Parathyroid adenoma (tissue), 2 donors: ENCODE data around the gene NOS1AP.

Source experiments
- H2AFZ ChIP-seq: fragments of 300-600 bp; sonication (generic); one replicate; pipeline ENCODE4 v1.7.0; 2017; ENCODE audit warnings: antibody characterized with exemption, mild to moderate bottlenecking
- H3K27ac ChIP-seq: fragments of 300-600 bp; sonication (generic); one replicate; pipeline ENCODE4 v1.7.0; 2017
- H3K27me3 ChIP-seq: fragments of 300-600 bp; sonication (generic); one replicate; pipeline ENCODE4 v1.7.0; 2017; ENCODE audit warnings: low read length; ENCODE audit not compliant: control insufficient read depth, insufficient read depth
- H3K36me3 ChIP-seq: fragments of 300-600 bp; sonication (generic); one replicate; pipeline ENCODE4 v1.7.0; 2017; ENCODE audit warnings: low read length; ENCODE audit not compliant: control insufficient read depth, insufficient read depth
- H3K4me1 ChIP-seq: fragments of 300-600 bp; sonication (generic); one replicate; pipeline ENCODE4 v1.7.0; 2017; ENCODE audit warnings: control low read depth
- H3K4me2 ChIP-seq: fragments of 300-600 bp; sonication (generic); one replicate; pipeline ENCODE4 v1.7.0; 2017; ENCODE audit warnings: low read length
- H3K4me3 ChIP-seq: fragments of 300-600 bp; sonication (generic); one replicate; pipeline ENCODE4 v1.7.0; 2017; ENCODE audit warnings: low read depth, low read length
- H3K79me2 ChIP-seq: fragments of 300-600 bp; sonication (generic); one replicate; pipeline ENCODE4 v1.7.0; 2017; ENCODE audit warnings: control low read depth
- H3K9ac ChIP-seq: fragments of 300-600 bp; sonication (generic); one replicate; pipeline ENCODE4 v1.7.0; 2017; ENCODE audit warnings: mild to moderate bottlenecking
- H3K9me3 ChIP-seq: fragments of 300-600 bp; sonication (generic); one replicate; pipeline ENCODE4 v1.7.0; 2017; ENCODE audit warnings: low read length; ENCODE audit not compliant: control insufficient read depth
- TF ChIP-seq, protein P1 (sequence below): fragments of 300-600 bp; sonication (generic); IDR thresholded peaks from one replicate; pipeline ENCODE4 v1.7.0; 2017; ENCODE audit warnings: antibody characterized with exemption, mild to moderate bottlenecking
- donor health status: primary hyperparathyroidism.

Gene NOS1AP

DNA sequence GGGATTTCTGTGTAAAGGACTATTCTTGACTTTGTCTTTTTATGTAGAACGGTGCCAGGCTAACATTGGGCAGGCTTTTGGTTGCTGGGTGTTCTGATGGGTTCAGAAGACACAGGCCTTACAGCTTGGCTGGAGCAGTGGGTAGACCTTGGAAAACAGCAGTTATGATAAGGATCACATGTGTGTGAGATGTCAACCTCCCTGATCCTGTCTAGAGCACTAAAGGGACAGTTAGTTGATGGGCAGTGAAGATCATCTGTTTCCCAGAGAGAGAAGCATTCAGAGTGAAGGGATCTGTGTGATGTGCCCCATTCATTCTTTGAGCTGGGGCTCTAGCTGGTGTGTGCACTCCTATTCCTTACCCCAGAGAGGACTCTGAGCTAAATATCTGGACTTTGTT lies 88.0 kb downstream of the NOS1AP start:
- no peak overlapping the region for H3K9ac ChIP-seq
- H3K36me3 ChIP-seq, result no peaks in the 10 kb centered on the region
- TF ChIP-seq, protein P1, sequence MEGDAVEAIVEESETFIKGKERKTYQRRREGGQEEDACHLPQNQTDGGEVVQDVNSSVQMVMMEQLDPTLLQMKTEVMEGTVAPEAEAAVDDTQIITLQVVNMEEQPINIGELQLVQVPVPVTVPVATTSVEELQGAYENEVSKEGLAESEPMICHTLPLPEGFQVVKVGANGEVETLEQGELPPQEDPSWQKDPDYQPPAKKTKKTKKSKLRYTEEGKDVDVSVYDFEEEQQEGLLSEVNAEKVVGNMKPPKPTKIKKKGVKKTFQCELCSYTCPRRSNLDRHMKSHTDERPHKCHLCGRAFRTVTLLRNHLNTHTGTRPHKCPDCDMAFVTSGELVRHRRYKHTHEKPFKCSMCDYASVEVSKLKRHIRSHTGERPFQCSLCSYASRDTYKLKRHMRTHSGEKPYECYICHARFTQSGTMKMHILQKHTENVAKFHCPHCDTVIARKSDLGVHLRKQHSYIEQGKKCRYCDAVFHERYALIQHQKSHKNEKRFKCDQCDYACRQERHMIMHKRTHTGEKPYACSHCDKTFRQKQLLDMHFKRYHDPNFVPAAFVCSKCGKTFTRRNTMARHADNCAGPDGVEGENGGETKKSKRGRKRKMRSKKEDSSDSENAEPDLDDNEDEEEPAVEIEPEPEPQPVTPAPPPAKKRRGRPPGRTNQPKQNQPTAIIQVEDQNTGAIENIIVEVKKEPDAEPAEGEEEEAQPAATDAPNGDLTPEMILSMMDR, result no peak
- H3K9me3 ChIP-seq, result no peaks in the 10 kb centered on the region
- H3K4me1 ChIP-seq, result peaks cover under 1% of the 10 kb centered on the region
- no peak overlapping the region for H2AFZ ChIP-seq
- H3K27ac ChIP-seq, result no peak overlapping the region
- no peak overlapping the region for H3K4me3 ChIP-seq
- no peak overlapping the region for H3K4me2 ChIP-seq
- H3K27me3 ChIP-seq, result no peaks in the 10 kb centered on the region
- no peaks in the 10 kb centered on the region for H3K79me2 ChIP-seq

DNA sequence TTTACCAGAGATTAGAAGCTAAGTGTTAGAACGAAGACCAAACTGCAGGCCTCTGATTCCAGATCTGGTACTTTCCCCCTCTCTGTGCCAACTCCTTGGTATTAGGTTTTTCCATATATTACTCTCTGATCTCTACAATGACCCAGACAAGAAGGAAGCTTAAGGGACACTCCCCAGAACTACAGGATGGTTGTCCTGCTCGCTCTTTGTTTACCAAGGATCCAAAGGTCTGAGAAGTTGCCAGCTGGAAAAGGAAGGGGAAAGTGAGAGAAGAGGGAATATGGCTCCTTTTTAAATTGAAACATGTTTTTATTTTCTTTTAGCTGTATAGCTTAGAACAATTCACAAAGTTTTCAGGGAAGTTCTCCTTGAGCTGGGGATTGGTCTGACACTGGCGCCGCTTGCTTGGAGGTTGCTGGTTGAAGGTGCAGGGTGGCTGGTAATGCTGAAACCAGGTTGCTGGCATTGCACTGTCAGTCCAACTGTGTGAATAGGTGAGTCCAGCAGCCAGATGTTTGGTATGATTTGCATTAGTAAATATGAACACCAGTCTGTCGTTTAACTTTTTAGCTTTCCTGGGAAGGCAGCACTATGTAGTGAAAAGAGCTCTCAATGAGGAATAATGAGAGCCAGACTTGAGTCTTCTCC lies 89.3 kb downstream of the NOS1AP start:
- H3K27me3 ChIP-seq, result no peaks in the 10 kb centered on the region
- H3K9me3 ChIP-seq, result no peaks in the 10 kb centered on the region
- no peaks in the 10 kb centered on the region for H3K4me1 ChIP-seq
- no peak overlapping the region for H3K4me3 ChIP-seq
- H3K4me2 ChIP-seq, result no peak overlapping the region
- H3K36me3 ChIP-seq, result no peaks in the 10 kb centered on the region
- TF ChIP-seq, protein P1, result no peak
- no peaks in the 10 kb centered on the region for H3K79me2 ChIP-seq
- H3K27ac ChIP-seq, result no peak overlapping the region
- no peak overlapping the region for H3K9ac ChIP-seq
- no peak overlapping the region for H2AFZ ChIP-seq

DNA sequence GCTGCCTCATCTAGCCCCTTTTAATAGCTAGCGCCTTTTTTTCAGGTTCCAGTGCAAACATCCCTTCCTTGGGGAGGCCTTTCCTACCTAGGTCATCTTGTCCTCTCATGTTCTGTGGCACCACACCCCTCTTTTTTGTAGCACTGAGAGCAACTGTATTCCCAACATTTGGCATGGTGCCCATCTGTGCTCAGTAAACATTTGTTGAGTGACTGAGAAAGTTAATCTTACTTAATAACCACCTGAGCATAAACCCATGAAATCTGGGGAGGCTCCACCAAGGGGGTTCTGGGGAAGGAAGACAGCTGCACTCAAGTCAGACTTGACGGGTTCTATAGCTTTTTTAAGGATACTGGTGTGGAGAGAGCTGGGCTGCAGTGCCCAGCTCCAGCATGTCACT lies 90.0 kb downstream of the NOS1AP start:
- no peak overlapping the region for H2AFZ ChIP-seq
- H3K4me1 ChIP-seq, result no peaks in the 10 kb centered on the region
- no peak overlapping the region for H3K4me3 ChIP-seq
- H3K79me2 ChIP-seq, result no peaks in the 10 kb centered on the region
- no peak overlapping the region for H3K9ac ChIP-seq
- no peak overlapping the region for H3K4me2 ChIP-seq
- no peaks in the 10 kb centered on the region for H3K9me3 ChIP-seq
- no peak overlapping the region for H3K27ac ChIP-seq
- H3K27me3 ChIP-seq, result no peaks in the 10 kb centered on the region
- TF ChIP-seq, protein P1, result no peak
- H3K36me3 ChIP-seq, result no peaks in the 10 kb centered on the region

DNA sequence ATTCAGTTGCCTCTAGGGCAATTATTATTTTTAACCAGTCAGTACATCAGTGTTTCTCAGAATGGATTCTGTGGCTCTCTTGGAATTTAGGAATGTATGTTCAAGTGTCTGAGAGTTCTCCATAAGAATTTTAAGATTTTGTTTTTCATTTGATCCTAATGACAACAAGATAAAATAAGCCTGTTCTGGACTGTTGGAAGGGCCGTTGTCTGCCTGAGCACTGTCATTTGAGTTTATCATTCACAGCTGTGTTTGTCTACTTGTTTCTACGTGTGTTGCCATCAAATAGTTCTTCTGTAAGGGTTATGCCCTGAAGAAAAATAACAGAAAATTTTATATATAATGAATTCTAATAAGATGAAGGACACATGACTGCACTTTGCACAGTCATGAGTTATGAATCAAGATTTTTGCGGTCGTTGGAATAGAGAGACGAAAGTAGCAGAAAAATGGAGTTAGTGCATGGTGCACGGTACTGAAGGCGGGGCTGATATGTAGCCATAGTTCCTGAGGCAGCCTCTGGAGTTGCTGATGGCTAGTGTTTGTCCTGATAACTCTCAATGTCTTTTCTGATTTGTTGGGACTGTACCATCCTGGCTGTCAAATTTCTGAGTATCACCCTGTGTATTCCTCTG lies 92.5 kb downstream of the NOS1AP start:
- H3K36me3 ChIP-seq, result no peaks in the 10 kb centered on the region
- no peak overlapping the region for H3K4me2 ChIP-seq
- H3K9me3 ChIP-seq, result no peaks in the 10 kb centered on the region
- TF ChIP-seq, protein P1, result no peak
- H3K79me2 ChIP-seq, result no peaks in the 10 kb centered on the region
- no peaks in the 10 kb centered on the region for H3K27me3 ChIP-seq
- H3K4me3 ChIP-seq, result no peak overlapping the region
- no peak overlapping the region for H2AFZ ChIP-seq
- H3K9ac ChIP-seq, result no peak overlapping the region
- H3K4me1 ChIP-seq, result no peaks in the 10 kb centered on the region
- no peak overlapping the region for H3K27ac ChIP-seq

DNA sequence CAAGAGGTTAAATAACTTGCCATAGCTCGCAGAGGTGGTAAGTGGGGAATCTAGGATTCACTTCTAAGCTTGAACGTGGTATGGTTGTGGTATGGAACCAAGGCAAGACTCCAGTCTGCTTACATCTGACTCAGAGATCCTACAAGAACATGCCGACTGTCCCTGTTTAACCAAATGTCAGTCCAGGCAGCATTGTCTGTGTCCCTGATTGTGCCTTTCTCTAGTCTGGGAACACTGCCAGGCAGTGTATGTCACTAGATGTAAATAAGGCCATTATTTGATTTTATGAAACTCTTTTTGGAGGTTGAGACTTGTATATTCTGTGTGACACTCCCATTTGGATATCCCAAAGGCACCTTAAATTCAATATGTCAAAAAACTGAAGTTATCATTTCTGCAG lies 96.0 kb downstream of the NOS1AP start:
- no peaks in the 10 kb centered on the region for H3K27me3 ChIP-seq
- H3K36me3 ChIP-seq, result no peaks in the 10 kb centered on the region
- H3K9me3 ChIP-seq, result no peaks in the 10 kb centered on the region
- no peak overlapping the region for H2AFZ ChIP-seq
- H3K27ac ChIP-seq, result no peak overlapping the region
- H3K4me1 ChIP-seq, result no peaks in the 10 kb centered on the region
- H3K79me2 ChIP-seq, result no peaks in the 10 kb centered on the region
- no peak overlapping the region for H3K4me3 ChIP-seq
- no peak overlapping the region for H3K9ac ChIP-seq
- TF ChIP-seq, protein P1, result no peak
- H3K4me2 ChIP-seq, result no peak overlapping the region
